Vagina (tissue), 2 donors: ENCODE results near the gene CTDSP2.

Source experiments
- POLR2A ChIP-seq, 2 donors: fragments of 450-650 bp; IDR thresholded peaks; one replicate each; pipeline ENCODE4 v1.6.1; 2017; ENCODE audit warnings: antibody characterized with exemption in 2 of 2, mild to moderate bottlenecking in 2 of 2, moderate library complexity in 2 of 2
- POLR2AphosphoS5 ChIP-seq, 2 donors: sonication (generic); formaldehyde crosslinking; IDR thresholded peaks; one replicate each; pipeline ENCODE4 v1.9.0; 2017; ENCODE audit warnings: antibody characterized with exemption in 2 of 2, mild to moderate bottlenecking in 2 of 2, low read depth in 1 of 2; ENCODE audit not compliant: insufficient read depth in 1 of 2
- TF ChIP-seq, protein P1 (sequence below), 3 experiments: fragments of 450-650 bp in 2 of 3; fragments of 200-600 bp in 1 of 3; sonication (generic) in 1 of 3; IDR thresholded peaks; one replicate each; pipeline ENCODE4 v1.5.1; 2017 to 2019; ENCODE audit warnings: antibody characterized with exemption in 3 of 3, mild to moderate bottlenecking in 2 of 3, moderate library complexity in 2 of 3

DNA sequence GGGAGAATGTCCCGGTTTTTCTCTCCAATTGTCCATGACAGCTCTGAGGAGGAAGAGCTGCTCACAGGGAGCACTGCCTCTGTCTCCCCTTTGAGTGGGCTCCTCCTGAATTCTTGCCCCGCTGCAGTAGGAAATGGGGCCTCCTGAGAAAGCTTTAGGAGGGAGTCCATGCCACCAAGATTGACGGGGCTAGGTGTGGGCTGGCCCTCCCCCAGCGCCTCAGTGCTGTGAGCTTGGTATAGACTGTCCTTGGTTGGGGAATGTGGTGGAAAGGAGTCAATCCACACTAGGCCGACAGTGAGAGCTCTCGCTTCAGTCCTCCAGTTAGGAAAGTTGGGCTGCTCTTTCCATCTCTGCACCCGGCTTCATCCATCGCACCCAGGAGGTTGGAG lies 23.4 kb upstream of the CTDSP2 start:
- TF ChIP-seq, protein P1, sequence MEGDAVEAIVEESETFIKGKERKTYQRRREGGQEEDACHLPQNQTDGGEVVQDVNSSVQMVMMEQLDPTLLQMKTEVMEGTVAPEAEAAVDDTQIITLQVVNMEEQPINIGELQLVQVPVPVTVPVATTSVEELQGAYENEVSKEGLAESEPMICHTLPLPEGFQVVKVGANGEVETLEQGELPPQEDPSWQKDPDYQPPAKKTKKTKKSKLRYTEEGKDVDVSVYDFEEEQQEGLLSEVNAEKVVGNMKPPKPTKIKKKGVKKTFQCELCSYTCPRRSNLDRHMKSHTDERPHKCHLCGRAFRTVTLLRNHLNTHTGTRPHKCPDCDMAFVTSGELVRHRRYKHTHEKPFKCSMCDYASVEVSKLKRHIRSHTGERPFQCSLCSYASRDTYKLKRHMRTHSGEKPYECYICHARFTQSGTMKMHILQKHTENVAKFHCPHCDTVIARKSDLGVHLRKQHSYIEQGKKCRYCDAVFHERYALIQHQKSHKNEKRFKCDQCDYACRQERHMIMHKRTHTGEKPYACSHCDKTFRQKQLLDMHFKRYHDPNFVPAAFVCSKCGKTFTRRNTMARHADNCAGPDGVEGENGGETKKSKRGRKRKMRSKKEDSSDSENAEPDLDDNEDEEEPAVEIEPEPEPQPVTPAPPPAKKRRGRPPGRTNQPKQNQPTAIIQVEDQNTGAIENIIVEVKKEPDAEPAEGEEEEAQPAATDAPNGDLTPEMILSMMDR (IDR thresholded peaks at IDR 0.05): no peak
- TF ChIP-seq POLR2A (IDR thresholded peaks at IDR 0.05) (no peak), POLR2AphosphoS5 (IDR thresholded peaks at IDR 0.05; ENCODE audit: insufficient read depth in 1 of 2, low read depth in 1 of 2) (no peak)
